Naive B cell (primary cell): Measurements from ENCODE around the gene AK4. TPM values are rescaled to one million over a fixed set of nuclear protein-coding genes. Genes with fewer than 3 reads are reported as not detected.
"Not testable (repeated sequence)": the region's sequence is repeated elsewhere in the genome, so short reads cannot be mapped to it uniquely, and the experiment has no call there.

Source experiments
- ATAC-seq, 2 donors: fragments of 150-1000 bp; cut with Tn5 transposase; 2 replicates each; pipeline ENCODE4 v1.10.0; 2021; ENCODE audit warnings: low read depth in 2 of 2, mild to moderate bottlenecking in 2 of 2, moderate library complexity in 2 of 2
- DNase-seq: peaks from one replicate; pipeline ENCODE4 v3.0.0; 2022
- H3K27ac Mint-ChIP-seq, 6 donors: one replicate each; pipeline ENCODE4 v1.8.0; 2020 to 2022; ENCODE audit warnings: mild to moderate bottlenecking in 6 of 6, mixed read lengths in 6 of 6, moderate library complexity in 5 of 6, inconsistent platforms in 2 of 6
- H3K27me3 Mint-ChIP-seq, 3 donors: one replicate each; pipeline ENCODE4 v1.8.0; 2021 to 2022; ENCODE audit warnings: mixed read lengths in 3 of 3, mild to moderate bottlenecking in 1 of 3
- H3K36me3 Mint-ChIP-seq, 2 donors: one replicate each; pipeline ENCODE4 v1.8.0; 2020 to 2022; ENCODE audit warnings: mixed read lengths in 2 of 2, inconsistent platforms in 1 of 2, mild to moderate bottlenecking in 1 of 2
- H3K4me1 Mint-ChIP-seq, 3 donors: one replicate each; pipeline ENCODE4 v1.8.0; 2020 to 2022; ENCODE audit warnings: mixed read lengths in 3 of 3, inconsistent platforms in 1 of 3, mild to moderate bottlenecking in 1 of 3, moderate library complexity in 1 of 3
- H3K4me3 Mint-ChIP-seq, 8 donors: one replicate each; pipeline ENCODE4 v1.8.0; 2020 to 2022; ENCODE audit warnings: mild to moderate bottlenecking in 8 of 8, mixed read lengths in 8 of 8, moderate library complexity in 8 of 8, inconsistent platforms in 2 of 8
- H3K9me3 Mint-ChIP-seq, 7 donors: one replicate each; pipeline ENCODE4 v1.8.0; 2020 to 2022; ENCODE audit warnings: mixed read lengths in 7 of 7, mild to moderate bottlenecking in 5 of 7, inconsistent platforms in 2 of 7, moderate library complexity in 1 of 7
- polyA plus RNA-seq, 6 donors: library from polyadenylated mRNA; unstranded; fragments of 300-500 nt; fragmentation: Illumina TruSeq; gene quantifications; one replicate each; pipeline ENCODE4 v1.2.3, GENCODE V29; 2021; ENCODE audit warnings: low read depth in 6 of 6

AK4 gene
- polyA plus RNA-seq, 6 donors from 2014 or later = 0.04 to 0.33 (median 0.26) TPM; not detected in 3

DNA sequence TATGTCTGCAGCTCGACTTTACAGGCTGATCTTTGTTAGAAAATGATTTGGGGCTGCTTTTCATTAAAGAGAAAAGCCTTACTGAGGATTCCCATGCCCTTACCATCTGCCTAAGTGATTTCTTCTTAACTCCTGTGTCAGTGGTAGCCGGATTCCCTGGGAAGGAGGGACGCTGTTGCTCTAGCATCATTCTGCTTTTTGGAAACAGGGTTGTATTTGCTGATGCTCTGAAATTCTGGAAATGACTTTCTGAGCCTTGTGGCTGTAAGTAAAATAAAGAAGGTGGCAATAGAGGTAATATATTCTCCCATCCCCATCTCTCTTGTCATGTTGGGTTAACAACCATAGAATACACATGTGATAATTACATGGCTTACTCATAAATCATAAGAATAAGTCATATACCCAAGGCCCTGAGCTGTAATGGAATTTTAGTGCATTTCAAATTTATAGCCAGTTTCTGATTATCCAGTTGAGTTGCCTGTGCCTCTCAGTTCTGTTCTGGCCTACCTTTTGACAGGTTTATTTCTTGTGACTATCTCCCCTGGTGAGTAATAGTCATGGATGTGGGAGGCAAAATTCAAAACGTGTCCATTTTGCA is 74.4 kb downstream of the AK4 start:
- Mint-ChIP-seq H3K4me1 (no peaks in the 10 kb centered on the region), H3K9me3 (no peaks in the 10 kb centered on the region), H3K36me3 (no peaks in the 10 kb centered on the region), H3K4me3 (no peak overlapping the region), H3K27me3 (no peaks in the 10 kb centered on the region), H3K27ac (no peak overlapping the region)
- no peak for DNase-seq
- no peak for ATAC-seq

DNA sequence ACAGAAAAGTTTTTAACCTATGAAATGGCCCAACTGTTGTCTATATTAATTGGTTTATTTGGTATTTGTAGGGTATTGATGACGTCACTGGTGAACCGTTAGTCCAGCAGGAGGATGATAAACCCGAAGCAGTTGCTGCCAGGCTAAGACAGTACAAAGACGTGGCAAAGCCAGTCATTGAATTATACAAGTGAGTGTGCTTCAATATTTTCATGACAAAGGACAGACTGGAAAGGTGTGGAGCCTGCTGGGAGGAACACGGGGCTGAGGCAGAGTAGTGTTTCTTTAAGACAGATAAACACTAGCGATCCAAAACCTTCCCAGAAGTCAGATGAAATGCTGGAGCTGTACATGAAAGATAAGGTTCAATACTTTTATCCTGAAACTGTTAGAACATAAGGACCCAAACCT is 76.7 kb downstream of the AK4 start:
- Mint-ChIP-seq H3K4me1 (no peaks in the 10 kb centered on the region), H3K9me3 (no peaks in the 10 kb centered on the region), H3K4me3 (no peak overlapping the region), H3K27me3 (peaks cover 0 to 4% (median 0%) of the 10 kb centered on the region in 3 donors), H3K36me3 (no peaks in the 10 kb centered on the region), H3K27ac (peak overlapping the region in 1 of 6 donors; percentile 41)
- ATAC-seq (no peak), DNase-seq (no peak)

GRCh38 chr1:65225179-65225578 is 77.2 kb downstream of the AK4 start:
- H3K36me3 Mint-ChIP-seq = no peaks in the 10 kb centered on the region

DNA sequence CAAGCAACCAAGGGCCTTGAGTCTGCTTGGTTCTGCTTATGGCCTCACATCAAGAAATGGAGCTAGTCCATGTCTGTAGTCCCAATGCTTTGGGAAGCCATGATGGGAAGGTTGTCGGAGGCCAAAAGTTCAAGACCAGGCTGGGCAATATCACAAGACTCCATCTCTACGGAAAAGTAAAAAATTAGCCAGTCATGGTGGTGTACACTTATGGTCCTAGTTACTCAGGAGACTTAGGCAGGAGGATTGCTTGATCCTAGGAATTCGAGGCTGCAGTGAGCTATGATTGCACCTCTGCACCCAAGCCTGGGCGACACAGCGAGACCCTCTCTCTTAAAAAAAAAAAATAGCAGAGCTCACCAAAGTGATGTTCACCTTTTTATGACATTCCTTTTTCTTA is 81.2 kb downstream of the AK4 start:
- Mint-ChIP-seq H3K27me3 (peaks cover 9 to 12% (median 11%) of the 10 kb centered on the region in 3 donors), H3K9me3 (no peaks in the 10 kb centered on the region), H3K27ac (no peak overlapping the region), H3K36me3 (no peaks in the 10 kb centered on the region), H3K4me3 (no peak overlapping the region), H3K4me1 (no peaks in the 10 kb centered on the region)
- DNase-seq (no peak), ATAC-seq (no peak)

More at GRCh38 chr1:65225179-65225578, 77.2 kb downstream of the AK4 start:
- DNase-seq (no peak), ATAC-seq (no peak)
- Mint-ChIP-seq H3K4me3 (no peak overlapping the region), H3K27me3 (peaks cover 0 to 4% (median 0%) of the 10 kb centered on the region in 3 donors), H3K4me1 (no peaks in the 10 kb centered on the region), H3K27ac (no peak overlapping the region), H3K9me3 (no peaks in the 10 kb centered on the region)

DNA sequence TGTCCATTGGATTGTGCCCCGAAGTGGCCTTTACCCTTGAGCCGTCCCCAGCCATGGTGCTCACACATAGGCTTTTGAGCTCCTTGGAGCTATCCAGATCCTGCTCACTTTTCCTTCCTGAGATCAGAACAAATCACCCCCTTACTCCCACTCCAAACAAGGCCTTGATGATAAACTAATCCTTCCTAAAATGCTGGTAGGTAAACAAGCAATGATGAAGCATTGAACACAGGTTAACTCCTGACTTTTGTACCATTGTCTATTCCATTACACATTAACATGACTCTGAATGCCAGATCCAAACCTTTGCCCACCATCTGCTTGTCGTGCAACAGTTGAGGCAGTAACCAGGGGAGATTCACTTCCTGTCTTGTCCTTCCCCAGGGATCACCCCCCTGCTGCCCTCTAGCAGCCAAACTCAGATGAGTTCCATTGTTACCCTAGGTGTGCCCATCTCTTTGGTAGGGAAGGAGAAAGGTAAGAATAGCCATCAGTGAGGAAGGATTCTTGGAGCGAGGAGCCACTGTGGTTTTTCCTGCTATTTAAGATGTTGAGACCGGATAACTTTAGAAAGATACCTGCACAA is 81.8 kb downstream of the AK4 start:
- H3K36me3 Mint-ChIP-seq = no peaks in the 10 kb centered on the region
- no peaks in the 10 kb centered on the region for H3K9me3 Mint-ChIP-seq
- H3K27me3 Mint-ChIP-seq = peaks cover 12 to 17% (median 16%) of the 10 kb centered on the region in 3 donors
- no peak overlapping the region for H3K27ac Mint-ChIP-seq
- DNase-seq (no peak), ATAC-seq (no peak)
- H3K4me1 Mint-ChIP-seq = no peaks in the 10 kb centered on the region
- H3K4me3 Mint-ChIP-seq = no peak overlapping the region

GRCh38 chr1:65230731-65231481 is 82.9 kb downstream of the AK4 start:
- Mint-ChIP-seq H3K27ac (no peak overlapping the region), H3K4me3 (no peak overlapping the region), H3K9me3 (peaks cover 0 to 6% (median 4%) of the 10 kb centered on the region in 7 donors), H3K36me3 (peaks cover 0 to 5% of the 10 kb centered on the region in 2 donors), H3K27me3 (peaks cover 12 to 20% (median 18%) of the 10 kb centered on the region in 3 donors), H3K4me1 (no peaks in the 10 kb centered on the region)
- DNase-seq (no peak), ATAC-seq (no peak)

- Mint-ChIP-seq H3K9me3 (peaks cover 0 to 15% (median 10%) of the 10 kb centered on the region in 7 donors), H3K27me3 (peaks cover 12 to 25% (median 18%) of the 10 kb centered on the region in 3 donors), H3K27ac (no peak overlapping the region), H3K36me3 (peaks cover 0 to 13% of the 10 kb centered on the region in 2 donors), H3K4me1 (no peaks in the 10 kb centered on the region), H3K4me3 (no peak overlapping the region)
- ATAC-seq (no peak), DNase-seq (no peak)
These were observed 83.8 kb downstream of the AK4 start for GRCh38 chr1:65231718-65232330.

GRCh38 chr1:65232461-65232990 is 84.5 kb downstream of the AK4 start:
- Mint-ChIP-seq H3K4me1 (no peaks in the 10 kb centered on the region), H3K27ac (no peak overlapping the region), H3K9me3 (peaks cover 0 to 20% (median 10%) of the 10 kb centered on the region in 7 donors), H3K4me3 (no peak overlapping the region), H3K27me3 (peaks cover 12 to 25% (median 18%) of the 10 kb centered on the region in 3 donors), H3K36me3 (peaks cover 0 to 14% of the 10 kb centered on the region in 2 donors)
- DNase-seq = no peak
- ATAC-seq = no peak

GRCh38 chr1:65233782-65234181 is 85.8 kb downstream of the AK4 start:
- Mint-ChIP-seq H3K36me3 (peaks cover 0 to 14% of the 10 kb centered on the region in 2 donors), H3K4me3 (no peak overlapping the region), H3K27me3 (peaks cover 9 to 26% (median 18%) of the 10 kb centered on the region in 3 donors), H3K4me1 (no peaks in the 10 kb centered on the region), H3K9me3 (peaks cover 0 to 26% (median 14%) of the 10 kb centered on the region in 7 donors), H3K27ac (no peak overlapping the region)
- DNase-seq = no peak
- ATAC-seq = no peak

GRCh38 chr1:65235867-65236805 is 88.1 kb downstream of the AK4 start:
- no peak overlapping the region for H3K4me3 Mint-ChIP-seq
- H3K9me3 Mint-ChIP-seq = peaks cover 0 to 36% (median 14%) of the 10 kb centered on the region in 7 donors
- ATAC-seq = no peak
- H3K4me1 Mint-ChIP-seq = no peaks in the 10 kb centered on the region
- no peak for DNase-seq
- H3K27ac Mint-ChIP-seq = peak overlapping the region in 1 of 6 donors; percentile 18
- peaks cover 14 to 37% (median 18%) of the 10 kb centered on the region in 3 donors for H3K27me3 Mint-ChIP-seq
- peaks cover 0 to 14% of the 10 kb centered on the region in 2 donors for H3K36me3 Mint-ChIP-seq

GRCh38 chr1:65237088-65237487 is 89.1 kb downstream of the AK4 start:
- Mint-ChIP-seq H3K9me3 (peaks cover 0 to 36% (median 14%) of the 10 kb centered on the region in 7 donors), H3K36me3 (peaks cover 0 to 14% of the 10 kb centered on the region in 2 donors), H3K27me3 (peaks cover 10 to 42% (median 21%) of the 10 kb centered on the region in 3 donors)
- not testable (repeated sequence) for ATAC-seq, H3K4me1 Mint-ChIP-seq, DNase-seq, H3K4me3 Mint-ChIP-seq, H3K27ac Mint-ChIP-seq

GRCh38 chr1:65237503-65237902 is 89.5 kb downstream of the AK4 start:
- H3K4me1 Mint-ChIP-seq = no peaks in the 10 kb centered on the region
- ATAC-seq = no peak
- H3K27ac Mint-ChIP-seq = no peak overlapping the region

More at GRCh38 chr1:65237503-65237902, 89.5 kb downstream of the AK4 start:
- H3K27me3 Mint-ChIP-seq = peaks cover 6 to 46% (median 26%) of the 10 kb centered on the region in 3 donors
- peaks cover 0 to 36% (median 14%) of the 10 kb centered on the region in 7 donors for H3K9me3 Mint-ChIP-seq
- peaks cover 0 to 14% of the 10 kb centered on the region in 2 donors for H3K36me3 Mint-ChIP-seq
- H3K4me3 Mint-ChIP-seq = no peak overlapping the region
- no peak for DNase-seq
